Raji (cell line): ENCODE results near the gene RHBDF1.

Source experiments
- POLR2A ChIP-seq: IDR thresholded peaks from 2 replicates; pipeline ENCODE4 v1.6.1; 2011; ENCODE audit warnings: low read depth, low read length, control low read depth; ENCODE audit not compliant: insufficient read depth

The RHBDF1 gene

DNA sequence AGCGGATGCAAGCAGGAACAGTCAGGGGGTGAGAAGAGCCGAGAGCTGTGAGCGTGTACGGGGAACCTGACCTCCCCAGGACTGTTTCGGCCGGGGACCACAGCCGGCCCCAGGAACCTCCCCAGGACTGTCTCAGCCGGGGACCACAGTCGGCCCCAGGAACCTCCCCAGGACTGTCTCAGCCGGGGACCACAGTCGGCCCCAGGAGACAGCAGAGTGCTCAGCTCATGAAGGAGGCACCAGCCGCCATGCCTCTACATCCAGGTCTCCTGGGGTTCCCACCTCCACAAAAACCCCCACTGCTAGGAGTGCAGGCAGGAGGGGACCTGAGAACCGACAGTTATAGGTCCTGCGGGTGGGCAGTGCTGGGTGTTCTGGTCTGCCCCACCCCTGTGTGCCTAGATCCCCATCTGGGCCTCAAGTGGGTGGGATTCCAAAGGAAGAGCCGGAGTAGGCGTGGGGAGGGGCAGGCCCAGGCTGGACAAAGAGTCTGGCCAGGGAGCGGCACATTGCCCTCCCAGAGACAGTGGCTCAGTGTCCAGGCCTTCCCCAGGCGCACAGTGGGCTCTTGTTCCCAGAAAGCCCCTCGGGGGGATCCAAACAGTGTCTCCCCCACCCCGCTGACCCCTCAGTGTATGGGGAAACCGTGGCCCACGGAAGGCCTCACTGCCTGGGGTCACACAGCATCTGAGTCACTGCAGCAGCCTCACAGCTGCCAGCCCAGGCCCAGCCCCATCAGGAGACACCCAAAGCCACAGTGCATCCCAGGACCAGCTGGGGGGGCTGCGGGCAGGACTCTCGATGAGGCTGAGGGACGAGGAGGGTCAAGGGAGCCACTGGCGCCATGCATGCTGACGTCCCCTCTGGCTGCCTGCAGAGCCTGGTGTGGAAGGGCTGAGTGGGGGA, 4.3 kb downstream of the RHBDF1 start:
- TF ChIP-seq POLR2A, result no peak

DNA sequence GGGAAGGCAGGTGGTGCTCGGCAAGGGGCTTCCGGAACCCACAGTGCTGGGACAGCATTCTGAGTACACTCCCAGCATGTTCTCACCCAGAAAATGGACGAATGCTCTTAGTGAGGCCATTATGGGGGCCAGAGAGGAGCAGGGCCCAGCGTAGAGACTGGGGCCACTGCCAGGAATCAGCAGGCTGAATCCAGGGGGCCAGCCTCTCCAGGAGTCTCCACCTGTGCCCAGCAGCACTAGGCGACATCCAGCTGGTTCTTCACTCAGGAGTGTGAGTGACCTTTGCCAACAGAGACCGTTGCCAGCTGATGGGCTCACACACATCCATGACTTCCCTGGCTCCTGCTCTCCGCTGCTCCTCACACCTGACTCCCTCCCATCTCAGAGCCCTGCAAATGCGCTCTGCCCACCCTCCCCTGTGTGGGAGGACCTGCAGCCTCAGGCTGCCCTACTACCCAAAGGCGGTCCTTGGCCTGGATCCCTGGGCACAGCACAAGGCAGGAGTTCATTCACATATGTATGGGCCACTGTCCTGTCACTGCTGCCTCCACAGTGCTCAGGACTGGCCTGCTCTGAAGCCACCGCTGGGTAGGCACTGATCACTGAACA, 5.1 kb downstream of the RHBDF1 start:
- TF ChIP-seq POLR2A, result no peak

GRCh38 chr16:66309-67182, 5.9 kb downstream of the RHBDF1 start:
- no peak for TF ChIP-seq POLR2A

DNA sequence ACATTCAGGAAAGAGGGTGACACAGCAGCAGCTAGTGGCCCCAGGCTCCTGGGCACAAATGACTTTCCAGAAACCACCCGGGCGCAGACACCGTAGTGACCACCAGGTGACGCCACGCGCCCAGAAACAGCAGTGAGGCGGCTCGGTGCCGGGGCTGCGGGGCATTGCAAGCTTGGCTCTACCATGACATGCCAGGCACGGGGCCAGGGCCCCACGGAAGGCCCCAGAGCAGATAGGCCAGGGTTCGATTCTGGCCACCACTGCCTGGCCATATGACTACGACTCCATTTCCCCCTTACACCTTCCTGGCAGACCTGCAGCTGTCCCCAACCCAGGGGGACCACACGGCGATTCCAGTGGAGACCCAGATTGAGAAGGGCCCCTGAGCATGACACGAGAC, 6.7 kb downstream of the RHBDF1 start:
- no peak for TF ChIP-seq POLR2A

GRCh38 chr16:64914-65255, 7.5 kb downstream of the RHBDF1 start:
- TF ChIP-seq POLR2A, result no peak

GRCh38 chr16:63998-64913, 8.2 kb downstream of the RHBDF1 start:
- no peak for TF ChIP-seq POLR2A

DNA sequence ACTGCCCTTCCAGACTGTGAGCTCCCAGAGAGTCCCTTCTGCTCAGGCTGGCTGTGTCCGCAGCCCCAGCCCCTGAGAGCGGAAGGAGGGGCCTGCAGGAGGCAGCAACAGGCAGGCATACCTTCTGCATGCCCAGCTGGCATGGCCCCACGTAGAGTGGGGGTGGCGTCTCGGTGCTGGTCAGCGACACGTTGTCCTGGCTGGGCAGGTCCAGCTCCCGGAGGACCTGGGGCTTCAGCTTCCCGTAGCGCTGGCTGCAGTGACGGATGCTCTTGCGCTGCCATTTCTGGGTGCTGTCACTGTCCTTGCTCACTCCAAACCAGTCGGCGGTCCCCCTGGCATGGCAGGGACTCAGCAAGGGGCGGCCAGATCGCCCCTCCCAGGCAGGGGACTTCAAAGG, 9.0 kb downstream of the RHBDF1 start:
- no peak for TF ChIP-seq POLR2A

DNA sequence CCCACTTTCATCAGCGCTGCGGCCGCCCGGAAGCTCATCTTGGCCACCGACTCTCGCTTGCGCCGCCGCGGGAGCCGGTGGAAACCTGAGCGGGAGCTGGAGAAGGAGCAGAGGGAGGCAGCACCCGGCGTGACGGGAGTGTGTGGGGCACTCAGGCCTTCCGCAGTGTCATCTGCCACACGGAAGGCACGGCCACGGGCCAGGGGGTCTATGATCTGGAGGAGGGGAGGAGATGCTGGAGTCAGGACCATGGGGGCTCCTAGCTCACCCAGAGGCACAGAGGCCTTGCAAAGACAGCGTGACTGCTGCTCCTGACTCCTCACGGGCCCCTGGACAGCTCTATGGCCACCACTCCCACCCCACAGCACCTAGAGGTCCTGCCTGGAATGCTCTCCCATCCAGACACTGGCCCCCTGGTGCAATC, 9.5 kb downstream of the RHBDF1 start:
- no peak for TF ChIP-seq POLR2A

DNA sequence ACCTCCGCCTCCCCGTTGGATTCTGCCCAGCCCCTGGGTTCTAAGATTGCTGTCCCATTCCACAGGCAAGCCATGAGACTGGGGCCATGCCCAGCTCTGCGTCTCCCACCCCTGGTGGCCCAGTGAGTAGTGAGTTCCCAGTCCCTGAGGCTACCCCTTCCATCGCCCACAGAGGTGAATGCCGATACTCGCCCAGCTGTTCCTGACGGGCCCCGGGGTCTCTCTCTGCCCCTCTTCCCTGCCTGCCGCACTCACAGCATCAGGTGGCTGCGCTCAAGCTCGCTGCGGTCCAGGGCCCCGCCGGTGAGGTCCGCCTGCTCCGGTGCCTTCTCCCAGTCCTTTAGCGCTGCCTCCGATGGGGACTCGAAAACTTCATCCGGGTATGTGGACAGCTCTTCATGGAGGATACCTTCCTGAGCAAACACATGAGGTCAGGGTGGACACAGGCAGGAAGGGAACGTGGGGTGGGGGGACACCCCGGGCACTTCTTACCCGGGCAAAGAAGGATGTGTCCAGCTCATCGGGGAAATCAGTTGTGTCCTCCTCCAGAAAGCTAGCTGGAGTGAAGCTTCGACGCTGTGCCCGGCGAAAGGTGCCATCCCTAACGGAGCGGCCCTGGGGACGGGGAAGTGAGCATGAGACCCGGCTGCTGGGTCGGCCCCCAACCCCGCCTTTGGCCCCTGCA, 10.0 kb downstream of the RHBDF1 start:
- TF ChIP-seq POLR2A, result no peak

- TF ChIP-seq POLR2A, result no peak
Observed at GRCh38 chr16:61879-62281, 10.6 kb downstream of the RHBDF1 start.

DNA sequence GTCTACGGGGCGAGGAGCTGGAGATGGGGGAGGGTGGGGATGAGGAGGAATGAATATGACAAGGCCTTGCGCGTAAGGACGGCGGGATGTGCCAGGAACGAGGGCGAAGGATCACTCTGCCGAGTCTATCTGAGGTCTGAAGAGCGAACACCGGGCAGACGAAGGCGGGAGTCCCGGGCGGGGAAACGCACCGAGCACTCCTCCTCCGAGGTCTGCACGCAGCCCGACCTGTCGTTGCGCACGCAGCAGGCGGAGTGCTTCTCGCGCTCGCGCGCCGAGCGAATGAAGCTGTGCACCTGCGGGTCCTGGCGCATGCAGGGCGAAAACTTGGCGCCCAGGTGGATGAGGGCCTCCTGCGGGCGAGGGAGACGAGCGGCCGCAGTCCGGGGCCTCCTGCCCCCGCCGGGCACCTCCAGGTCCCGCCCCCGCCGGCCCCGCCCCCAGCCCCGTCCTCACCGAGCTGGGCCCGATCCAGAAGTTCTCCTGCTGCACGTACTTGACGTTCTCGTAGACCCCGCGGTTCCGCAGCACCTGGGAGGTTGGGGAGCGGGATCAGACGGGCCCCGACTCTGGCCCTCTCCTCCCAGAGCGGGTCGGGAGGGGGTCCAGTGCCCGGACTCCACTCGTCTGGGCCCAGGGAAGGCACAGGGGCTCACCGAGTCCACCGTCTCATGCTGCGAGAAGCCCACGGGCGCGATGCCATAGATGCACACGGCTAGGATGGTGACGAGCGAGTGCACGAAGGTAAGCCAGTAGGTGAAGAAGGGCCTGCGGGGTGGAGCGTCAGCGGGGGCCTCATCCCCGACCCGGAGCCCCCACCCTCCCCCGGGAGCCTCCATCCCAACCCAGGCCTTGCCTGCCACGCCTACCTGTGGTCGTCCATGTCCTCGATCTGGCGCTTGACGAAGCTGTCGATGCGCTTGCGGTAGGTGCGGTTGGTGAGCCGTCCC, 11.2 kb downstream of the RHBDF1 start:
- TF ChIP-seq POLR2A, result no peak

DNA sequence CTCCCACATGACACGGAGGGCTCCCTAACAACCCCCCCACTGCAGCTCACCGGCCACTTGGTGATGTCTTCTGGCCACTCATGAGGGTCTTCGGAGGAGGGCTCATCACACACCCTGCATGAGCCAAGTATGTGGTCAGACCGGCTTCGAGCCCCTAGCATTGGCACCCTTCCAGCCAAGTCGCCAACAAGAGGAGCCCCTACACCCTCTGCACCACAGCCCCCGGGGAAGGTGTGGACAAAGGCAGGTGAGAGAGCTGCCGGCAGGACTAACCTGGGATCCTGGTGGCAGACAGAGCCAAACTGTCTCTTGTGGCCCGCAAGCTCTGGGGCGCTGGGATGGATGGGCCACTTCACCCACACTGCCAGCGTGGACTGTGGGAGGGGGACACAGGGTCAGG, 12.3 kb downstream of the RHBDF1 start:
- TF ChIP-seq POLR2A, result no peak

- TF ChIP-seq POLR2A, result 0 out of 2 replicates have a peak, but pooled peaks have one; percentile 11
Observed at GRCh38 chr16:59440-60059, 12.9 kb downstream of the RHBDF1 start.
